ENCODE data around the gene CCNG1. TPM values are rescaled to one million over a fixed set of nuclear protein-coding genes. Genes with fewer than 3 reads are reported as not detected.

Gene CCNG1
- total and polyA plus RNA-seq, 7 donors, result 74.0 to 145 (median 115) TPM

DNA sequence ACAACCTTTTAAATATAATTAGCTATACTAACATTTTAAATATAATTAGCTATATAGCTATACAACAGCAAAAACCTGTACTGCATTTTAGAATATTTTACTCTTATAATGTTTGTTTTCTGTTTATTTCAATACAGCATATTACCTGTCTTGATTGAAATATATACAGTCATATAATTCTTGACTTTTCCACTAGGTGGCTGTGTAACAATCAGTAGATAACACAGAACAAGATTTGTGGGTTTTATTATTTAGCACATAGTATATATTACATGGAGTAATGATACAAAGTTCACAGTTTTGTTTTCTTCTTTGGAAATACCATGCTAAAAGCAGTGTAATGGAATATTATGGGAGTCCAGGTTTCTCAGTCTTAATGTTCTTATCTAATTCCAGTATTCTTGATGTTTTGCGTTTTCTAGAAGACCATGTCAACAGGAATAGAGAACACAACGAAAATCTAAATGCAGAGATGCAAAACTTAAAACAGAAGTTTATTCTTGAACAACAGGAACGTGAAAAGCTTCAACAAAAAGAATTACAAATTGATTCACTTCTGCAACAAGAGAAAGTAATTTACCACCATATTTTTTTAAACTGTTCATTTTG, 36.3 kb downstream of the CCNG1 start:
- Histone ChIP-seq H3K4me1 (no peaks in the 10 kb centered on the region), H3K27me3 (ENCODE audit: insufficient read depth in 3 of 3, low read length in 2 of 3) (no peaks in the 10 kb centered on the region), H3K36me3 (ENCODE audit: insufficient read depth in 1 of 2, low read depth in 1 of 2) (peaks cover 0 to 2% of the 10 kb centered on the region in 2 donors), H3K9me3 (no peaks in the 10 kb centered on the region), H3K4me3 (no peak overlapping the region), H3K27ac (no peak overlapping the region)
- DNase-seq, result no peak
- TF ChIP-seq, protein P1, sequence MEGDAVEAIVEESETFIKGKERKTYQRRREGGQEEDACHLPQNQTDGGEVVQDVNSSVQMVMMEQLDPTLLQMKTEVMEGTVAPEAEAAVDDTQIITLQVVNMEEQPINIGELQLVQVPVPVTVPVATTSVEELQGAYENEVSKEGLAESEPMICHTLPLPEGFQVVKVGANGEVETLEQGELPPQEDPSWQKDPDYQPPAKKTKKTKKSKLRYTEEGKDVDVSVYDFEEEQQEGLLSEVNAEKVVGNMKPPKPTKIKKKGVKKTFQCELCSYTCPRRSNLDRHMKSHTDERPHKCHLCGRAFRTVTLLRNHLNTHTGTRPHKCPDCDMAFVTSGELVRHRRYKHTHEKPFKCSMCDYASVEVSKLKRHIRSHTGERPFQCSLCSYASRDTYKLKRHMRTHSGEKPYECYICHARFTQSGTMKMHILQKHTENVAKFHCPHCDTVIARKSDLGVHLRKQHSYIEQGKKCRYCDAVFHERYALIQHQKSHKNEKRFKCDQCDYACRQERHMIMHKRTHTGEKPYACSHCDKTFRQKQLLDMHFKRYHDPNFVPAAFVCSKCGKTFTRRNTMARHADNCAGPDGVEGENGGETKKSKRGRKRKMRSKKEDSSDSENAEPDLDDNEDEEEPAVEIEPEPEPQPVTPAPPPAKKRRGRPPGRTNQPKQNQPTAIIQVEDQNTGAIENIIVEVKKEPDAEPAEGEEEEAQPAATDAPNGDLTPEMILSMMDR (IDR thresholded peaks at IDR 0.05), result peak; percentile 27
- 92 to 97% (median 97%) methylated on average over 3 of the region's 3 CpGs for WGBS, 3 donors
- intact Hi-C loops (cut with DNase I), result no loop called here
- ATAC-seq, result no peak

DNA sequence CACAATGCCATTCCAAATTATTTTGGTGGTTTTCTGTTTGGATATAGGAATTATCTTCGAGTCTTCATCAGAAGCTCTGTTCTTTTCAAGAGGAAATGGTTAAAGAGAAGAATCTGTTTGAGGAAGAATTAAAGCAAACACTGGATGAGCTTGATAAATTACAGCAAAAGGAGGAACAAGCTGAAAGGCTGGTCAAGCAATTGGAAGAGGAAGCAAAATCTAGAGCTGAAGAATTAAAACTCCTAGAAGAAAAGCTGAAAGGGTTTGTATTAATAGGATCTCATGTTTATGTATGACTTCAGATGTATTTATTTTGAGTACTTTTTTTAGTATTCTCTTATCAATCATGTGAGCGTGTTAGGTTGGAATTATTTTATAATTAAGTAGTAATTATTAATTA, 38.0 kb downstream of the CCNG1 start:
- no peak for ATAC-seq

DNA sequence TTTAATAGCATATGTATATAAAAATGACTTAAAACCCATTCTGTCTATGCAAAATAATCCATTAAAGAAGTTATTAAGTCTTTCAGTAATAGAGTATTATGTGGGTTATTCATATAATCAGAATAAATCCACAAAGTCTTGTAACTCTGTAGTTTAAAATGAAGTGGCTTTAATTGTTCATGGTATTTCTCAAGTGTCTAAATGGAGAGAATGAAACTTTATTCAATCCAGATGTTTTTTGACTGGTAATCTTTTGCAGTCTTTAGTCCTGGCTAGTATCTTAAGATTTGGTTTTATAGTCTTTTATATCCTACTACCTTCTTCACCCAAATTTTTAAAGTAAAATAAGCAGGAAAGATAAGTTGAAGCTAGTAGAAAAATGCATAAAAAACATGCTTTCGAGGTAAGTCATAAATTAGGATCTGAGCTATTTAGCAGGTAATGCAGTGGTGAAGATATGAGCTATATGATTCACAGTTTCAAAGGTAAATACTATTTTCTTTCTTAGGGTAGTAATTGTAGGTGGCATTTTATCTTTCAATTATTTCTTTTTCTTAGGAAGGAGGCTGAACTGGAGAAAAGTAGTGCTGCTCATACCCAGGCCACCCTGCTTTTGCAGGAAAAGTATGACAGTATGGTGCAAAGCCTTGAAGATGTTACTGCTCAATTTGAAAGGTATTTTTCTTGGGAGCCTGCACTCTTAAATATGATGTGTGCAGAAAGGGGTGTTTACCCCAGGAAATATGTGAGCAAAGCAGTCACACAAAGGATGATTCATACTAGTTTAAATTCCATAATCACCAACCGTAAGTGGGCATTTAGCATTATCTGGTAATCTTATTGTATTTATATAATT, 41.0 kb downstream of the CCNG1 start:
- H3K4me1 ChIP-seq, result no peaks in the 10 kb centered on the region
- H3K27ac ChIP-seq, result no peak overlapping the region
- TF ChIP-seq, protein P1 (IDR thresholded peaks at IDR 0.05), result no peak
- WGBS, 3 donors, result 89 to 95% (median 94%) methylated on average over 2 of the region's 2 CpGs
- DNase-seq (no peak), ATAC-seq (no peak)
- intact Hi-C loops (cut with DNase I), result no loop called here
- no peak overlapping the region for H3K4me3 ChIP-seq
- H3K36me3 ChIP-seq (ENCODE audit: insufficient read depth in 1 of 2, low read depth in 1 of 2), result peaks cover 0 to 2% of the 10 kb centered on the region in 2 donors
- H3K9me3 ChIP-seq, result no peaks in the 10 kb centered on the region
- no peaks in the 10 kb centered on the region for H3K27me3 ChIP-seq (ENCODE audit: insufficient read depth in 3 of 3, low read length in 2 of 3)

More for the DNA sequence above, 38.0 kb downstream of the CCNG1 start:
- Histone ChIP-seq H3K9me3 (no peaks in the 10 kb centered on the region), H3K4me3 (no peak overlapping the region), H3K27ac (no peak overlapping the region), H3K27me3 (ENCODE audit: insufficient read depth in 3 of 3, low read length in 2 of 3) (no peaks in the 10 kb centered on the region), H3K4me1 (no peaks in the 10 kb centered on the region), H3K36me3 (ENCODE audit: insufficient read depth in 1 of 2, low read depth in 1 of 2) (peaks cover 0 to 2% of the 10 kb centered on the region in 2 donors)
- TF ChIP-seq, protein P1 (IDR thresholded peaks at IDR 0.05), result no peak
- DNase-seq, result no peak
- intact Hi-C loops (cut with DNase I), result no loop called here
- 93 to 98% (median 95%) methylated on average over 2 of the region's 2 CpGs for WGBS, 3 donors

DNA sequence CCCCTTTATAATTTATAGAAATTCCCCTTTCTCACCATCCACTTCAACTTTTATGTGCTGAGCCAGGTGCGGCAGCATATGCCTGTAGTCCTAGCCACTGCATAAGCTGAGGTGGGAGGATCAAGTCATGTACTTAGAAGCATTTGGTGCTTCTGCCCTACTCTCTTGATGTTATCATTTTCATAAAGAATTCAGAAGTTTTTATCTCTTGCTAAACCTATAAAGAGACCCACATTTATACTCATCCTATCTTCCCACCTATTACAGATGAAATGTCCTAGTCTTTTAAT, 41.5 kb downstream of the CCNG1 start:
- WGBS, 3 donors, result 100% methylated on average over 1 of the region's 1 CpG
- H3K36me3 ChIP-seq (ENCODE audit: insufficient read depth in 1 of 2, low read depth in 1 of 2), result peaks cover 0 to 2% of the 10 kb centered on the region in 2 donors

More for the DNA sequence above, 41.5 kb downstream of the CCNG1 start:
- intact Hi-C loops (cut with DNase I), result no loop called here
- H3K9me3 ChIP-seq, result no peaks in the 10 kb centered on the region
- TF ChIP-seq, protein P1 (IDR thresholded peaks at IDR 0.05), result no peak
- H3K4me3 ChIP-seq, result no peak overlapping the region
- H3K27me3 ChIP-seq (ENCODE audit: insufficient read depth in 3 of 3, low read length in 2 of 3), result no peaks in the 10 kb centered on the region
- DNase-seq, result no peak
- no peak for ATAC-seq
- no peaks in the 10 kb centered on the region for H3K4me1 ChIP-seq
- H3K27ac ChIP-seq, result no peak overlapping the region

All from psoas muscle (tissue), 8 donors.